Chondrocyte (in vitro differentiated cells): Measurements from ENCODE around the gene RHOXF1. TPM values are rescaled to one million over a fixed set of nuclear protein-coding genes. Genes with fewer than 3 reads are reported as not detected.
"Not testable (repeated sequence)": the region's sequence is repeated elsewhere in the genome, so short reads cannot be mapped to it uniquely, and the experiment has no call there.

Experiments
- DNase-seq: peaks from one replicate; pipeline ENCODE4 v3.0.0; 2021; ENCODE audit warnings: mixed read lengths, low spot score
- H3K27ac Mint-ChIP-seq: one replicate; pipeline ENCODE4 v1.8.0; 2021; ENCODE audit warnings: mild to moderate bottlenecking, moderate library complexity, mixed read lengths; ENCODE audit not compliant: unreplicated experiment
- H3K27me3 Mint-ChIP-seq: 2 replicates; pipeline ENCODE4 v1.8.0; 2021; ENCODE audit warnings: low read depth, mixed read lengths
- H3K36me3 Mint-ChIP-seq: 2 replicates; pipeline ENCODE4 v1.8.0; 2021; ENCODE audit warnings: low read depth, mixed read lengths
- H3K4me1 Mint-ChIP-seq: 2 replicates; pipeline ENCODE4 v1.8.0; 2021; ENCODE audit warnings: low read depth, mild to moderate bottlenecking, mixed read lengths
- H3K4me3 Mint-ChIP-seq: one replicate; pipeline ENCODE4 v1.8.0; 2021; ENCODE audit warnings: mild to moderate bottlenecking, moderate library complexity, mixed read lengths; ENCODE audit not compliant: unreplicated experiment
- H3K9me3 Mint-ChIP-seq: 2 replicates; pipeline ENCODE4 v1.8.0; 2021; ENCODE audit warnings: low read depth, mixed read lengths
- CTCF ChIP-seq: fragments of 200-600 bp; sonication (generic); IDR thresholded peaks from 2 replicates; pipeline ENCODE4 v1.5.0; 2021; ENCODE audit warnings: antibody characterized with exemption, mild to moderate bottlenecking, moderate library complexity
- total RNA-seq: library from RNA; stranded (reverse); gene quantifications from 3 replicates; pipeline ENCODE4 v1.2.1, GENCODE V29; 2021

The RHOXF1 gene
- total RNA-seq, 1 donor from 2014 or later, result not detected

DNA sequence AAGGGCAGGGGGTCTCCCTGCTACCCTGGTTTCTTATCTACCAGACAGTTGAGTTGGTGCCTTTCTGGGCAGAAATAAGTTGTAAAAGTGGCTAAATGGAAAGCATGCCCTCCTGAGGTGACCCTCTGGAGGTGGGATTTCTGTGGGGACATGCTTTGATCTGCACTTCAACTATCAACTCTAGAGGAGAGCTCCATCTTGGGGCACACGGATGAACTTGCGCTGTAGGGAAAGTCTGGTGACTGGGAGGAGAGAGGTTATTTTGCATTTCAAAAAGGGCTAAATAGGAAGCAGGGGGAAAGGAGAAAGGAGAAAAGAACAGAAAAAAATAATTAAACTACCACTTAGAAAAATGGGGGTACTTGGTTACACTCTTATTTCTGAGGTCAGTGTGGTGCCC lies 25.5 kb downstream of the RHOXF1 start:
- Mint-ChIP-seq H3K27ac (no peak overlapping the region), H3K9me3 (peaks cover 2% of the 10 kb centered on the region), H3K36me3 (no peaks in the 10 kb centered on the region), H3K4me3 (no peak overlapping the region), H3K4me1 (no peaks in the 10 kb centered on the region), H3K27me3 (peaks cover 15% of the 10 kb centered on the region)
- DNase-seq, result no peak
- TF ChIP-seq CTCF, result peak; percentile 17

DNA sequence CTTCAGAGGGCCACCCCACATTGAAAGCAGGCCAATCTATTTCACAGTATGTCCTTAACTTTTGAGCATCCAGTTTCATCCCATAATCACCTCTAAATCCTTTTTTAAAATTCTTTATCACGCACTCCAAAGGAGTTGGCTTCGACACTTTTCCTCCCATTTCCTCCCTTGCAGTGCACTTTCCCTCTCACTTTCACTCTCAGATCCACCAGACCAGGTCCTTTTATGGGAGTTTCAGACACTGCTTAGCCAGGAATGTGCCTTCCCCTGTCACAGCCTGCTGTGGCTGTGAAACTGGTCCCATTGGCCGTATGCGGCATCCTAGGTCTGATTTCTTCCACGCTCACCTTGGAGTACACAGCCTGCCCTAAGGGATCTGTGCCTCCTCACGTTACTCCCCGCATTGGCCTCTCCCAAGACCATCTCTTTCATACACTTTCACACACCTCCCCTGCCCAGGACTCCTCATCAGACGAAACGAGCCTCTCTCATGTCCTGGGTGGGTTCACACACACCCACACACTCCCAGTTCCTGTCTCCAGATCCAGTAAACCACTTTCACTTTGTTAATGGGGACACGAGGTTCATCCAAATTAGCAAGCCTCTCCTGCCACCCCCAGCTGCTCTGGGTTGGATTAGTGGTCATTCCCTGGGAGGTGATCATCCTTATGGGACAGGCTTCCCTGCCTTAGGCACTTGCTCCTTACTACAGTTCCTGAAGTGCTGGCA lies 28.3 kb downstream of the RHOXF1 start:
- no peaks in the 10 kb centered on the region for H3K4me1 Mint-ChIP-seq
- DNase-seq, result no peak
- TF ChIP-seq CTCF, result no peak
- H3K27ac Mint-ChIP-seq, result no peak overlapping the region
- H3K4me3 Mint-ChIP-seq, result no peak overlapping the region
- no peaks in the 10 kb centered on the region for H3K36me3 Mint-ChIP-seq
- peaks cover 9% of the 10 kb centered on the region for H3K27me3 Mint-ChIP-seq
- no peaks in the 10 kb centered on the region for H3K9me3 Mint-ChIP-seq

DNA sequence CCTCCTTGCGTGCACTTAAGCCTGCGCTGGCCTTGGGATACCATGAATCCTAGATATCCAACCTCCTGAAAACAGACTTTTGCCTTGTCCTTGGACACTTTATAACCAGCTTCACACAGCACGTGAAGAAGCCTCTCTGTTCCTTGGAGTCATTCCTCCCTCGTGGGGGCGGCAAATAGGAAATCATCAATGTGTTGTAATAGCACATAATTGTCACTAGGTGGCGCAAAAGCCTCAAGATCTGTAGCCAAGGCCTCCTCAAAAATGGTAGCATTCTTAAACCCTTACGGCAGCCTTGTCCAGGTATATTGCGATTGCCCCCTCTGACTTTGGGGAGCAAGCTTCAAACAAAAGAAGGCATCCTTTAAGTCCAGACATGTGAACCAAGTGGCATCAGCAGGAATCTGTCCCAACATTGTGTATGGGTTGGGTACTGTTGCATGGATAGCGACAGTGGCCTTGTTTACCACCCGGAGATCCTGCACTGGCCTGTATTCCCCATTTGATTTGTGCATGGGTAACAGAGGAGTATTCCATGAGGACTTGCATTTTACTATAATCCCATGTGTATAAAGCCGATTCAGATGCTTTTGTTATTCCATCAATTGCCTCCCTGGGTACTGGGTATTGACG lies 30.0 kb downstream of the RHOXF1 start:
- not testable (repeated sequence) for H3K4me1 Mint-ChIP-seq, H3K27me3 Mint-ChIP-seq, H3K36me3 Mint-ChIP-seq, H3K4me3 Mint-ChIP-seq, H3K9me3 Mint-ChIP-seq, H3K27ac Mint-ChIP-seq, DNase-seq

GRCh38 chrX:120077590-120077989 lies 38.1 kb downstream of the RHOXF1 start, which contains the start of gene RHOXF2B:
Gene RHOXF2B, minus strand, starts transcription at chrX:120077690. Its CDS starts 138 bp downstream, at chrX:120077552.
- not testable (repeated sequence) for H3K27ac Mint-ChIP-seq, H3K4me3 Mint-ChIP-seq, H3K4me1 Mint-ChIP-seq, H3K9me3 Mint-ChIP-seq, H3K27me3 Mint-ChIP-seq, DNase-seq, H3K36me3 Mint-ChIP-seq

DNA sequence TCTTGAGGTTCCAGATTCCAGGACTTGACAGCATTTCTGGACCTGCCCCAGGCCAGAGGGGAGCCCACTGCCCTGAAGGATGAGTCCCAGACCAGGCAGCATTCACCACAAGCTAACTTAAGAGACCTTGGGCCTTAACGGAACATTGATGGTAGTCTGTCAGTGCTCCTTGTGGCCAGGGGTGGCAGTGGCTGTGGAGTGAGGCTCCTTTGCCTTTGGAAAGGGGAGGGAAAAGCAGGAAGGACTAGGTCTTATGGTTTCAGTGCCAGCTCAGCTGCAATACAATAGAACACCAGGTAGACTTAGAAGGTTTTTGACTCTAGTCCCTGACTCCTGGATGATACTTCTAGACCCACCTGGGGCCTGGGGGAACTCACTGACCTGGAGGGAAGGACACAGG lies 49.5 kb downstream of the RHOXF1 start:
- H3K27ac Mint-ChIP-seq, H3K4me3 Mint-ChIP-seq, H3K4me1 Mint-ChIP-seq, H3K9me3 Mint-ChIP-seq, H3K36me3 Mint-ChIP-seq, H3K27me3 Mint-ChIP-seq: not testable (repeated sequence)
- DNase-seq, result peak; percentile 35

Other genes starting within 250 kb of the RHOXF1 start
- gene RNF113A, start 244.2 kb downstream of the RHOXF1 start, total RNA-seq, result 12.7 to 17.4 TPM (median 14.8 TPM) in 3 replicates
- gene NDUFA1, start 244.1 kb downstream of the RHOXF1 start, total RNA-seq, result 76.8 to 86.5 TPM (median 77.5 TPM) in 3 replicates
- not detected in 3 replicates for gene AKAP14, start 220.0 kb downstream of the RHOXF1 start, total RNA-seq
- 6.4 to 9.8 TPM (median 6.7 TPM) in 3 replicates for gene NKAP, start 172.2 kb downstream of the RHOXF1 start, total RNA-seq
- not detected in 3 replicates for gene RHOXF2B, start 38.2 kb downstream of the RHOXF1 start, total RNA-seq
- gene RHOXF2, start 42.7 kb upstream of the RHOXF1 start, total RNA-seq, result not detected in 3 replicates
- 10.5 to 11.8 TPM (median 11.2 TPM) in 3 replicates for gene ZBTB33, start 134.9 kb upstream of the RHOXF1 start, total RNA-seq
- 0.10 to 0.15 TPM in 2 of 3 replicates, not detected in the other for gene TMEM255A, start 195.5 kb upstream of the RHOXF1 start, total RNA-seq
- gene ATP1B4, start 246.2 kb upstream of the RHOXF1 start, total RNA-seq, result not detected in 3 replicates